OCI-LY7 (cell line): ENCODE results near the gene GM2A. TPM values are rescaled to one million over a fixed set of nuclear protein-coding genes. Genes with fewer than 3 reads are reported as not detected.

Source experiments
- BruUV-seq: library from RNA; stranded (reverse); fragments of 400-500 nt; replicated peaks from 2 replicates; lab custom pipeline; 2021; lab: Mats Ljungman, UMichigan
- CTCF ChIA-PET: fragments of 300-600 bp; sonication (Branson Sonifier 250); formaldehyde crosslinking; loops from one replicate; lab custom pipeline; 2022; ENCODE audit warnings: antibody characterized with exemption; ENCODE audit not compliant: unreplicated experiment; lab: Charles Lee
- POLR2A ChIA-PET: fragments of 300-600 bp; sonication (Branson Sonifier 250); formaldehyde crosslinking; loops from one replicate; lab custom pipeline; 2022; ENCODE audit warnings: antibody characterized with exemption; lab: Charles Lee
- DNase-seq: peaks from one replicate; pipeline ENCODE4 v3.0.0-alpha.2; 2015; ENCODE audit warnings: low spot score
- H2AFZ ChIP-seq: fragments of 200-600 bp; sonication (generic), shearing (Covaris generic); 2 replicates; pipeline ENCODE4 v1.6.1; 2014; ENCODE audit warnings: mild to moderate bottlenecking, antibody characterized with exemption, low read length, moderate library complexity
- H3K27ac ChIP-seq: fragments of 200-600 bp; sonication (generic); 2 replicates; pipeline ENCODE4 v1.5.1; 2014; ENCODE audit warnings: mixed run types, low read depth, mild to moderate bottlenecking, moderate library complexity, low read length, inconsistent platforms; ENCODE audit not compliant: poor library complexity, severe bottlenecking
- H3K36me3 ChIP-seq: fragments of 200-600 bp; sonication (generic); 2 replicates; pipeline ENCODE4 v1.6.1; 2014; ENCODE audit warnings: mild to moderate bottlenecking, antibody characterized with exemption, low read length, moderate library complexity, mixed read lengths; ENCODE audit not compliant: insufficient read depth
- H3K4me1 ChIP-seq: fragments of 200-600 bp; sonication (generic); 2 replicates; pipeline ENCODE4 v1.5.1; 2014; ENCODE audit warnings: mild to moderate bottlenecking, low read length; ENCODE audit not compliant: insufficient read depth, poor library complexity, severe bottlenecking
- H3K4me2 ChIP-seq: fragments of 200-600 bp; sonication (generic); 2 replicates; pipeline ENCODE4 v1.6.1; 2014; ENCODE audit warnings: mild to moderate bottlenecking, low read length
- H3K4me3 ChIP-seq: fragments of 200-600 bp; sonication (generic); 2 replicates; pipeline ENCODE4 v1.5.1; 2014; ENCODE audit warnings: mild to moderate bottlenecking, low read depth, low read length; ENCODE audit not compliant: poor library complexity, severe bottlenecking
- H3K79me2 ChIP-seq: fragments of 200-600 bp; sonication (generic); 2 replicates; pipeline ENCODE4 v1.6.1; 2016; ENCODE audit warnings: low read depth, mild to moderate bottlenecking, low read length, moderate library complexity, mixed read lengths; ENCODE audit not compliant: insufficient read depth
- H3K9me2 ChIP-seq: fragments of 200-600 bp; sonication (generic); 2 replicates; pipeline ENCODE4 v1.6.1; 2016; ENCODE audit warnings: mild to moderate bottlenecking, low read length, mixed read lengths; ENCODE audit not compliant: insufficient read depth
- H3K9me3 ChIP-seq: fragments of 200-600 bp; sonication (generic); 2 replicates; pipeline ENCODE4 v1.6.1; 2014; ENCODE audit warnings: mild to moderate bottlenecking, mixed run types, low read length, mixed read lengths
- H4K20me1 ChIP-seq: fragments of 200-600 bp; sonication (generic); 2 replicates; pipeline ENCODE4 v1.6.1; 2014; ENCODE audit warnings: mild to moderate bottlenecking, antibody characterized with exemption, low read length, moderate library complexity, mixed read lengths; ENCODE audit not compliant: insufficient read depth
- EZH2phosphoT487 ChIP-seq: fragments of 200-600 bp; sonication (generic); IDR thresholded peaks from 2 replicates; pipeline ENCODE4 v1.6.1; 2018; ENCODE audit warnings: low read depth, borderline replicate concordance, mild to moderate bottlenecking, mixed run types, antibody characterized with exemption, low read length, moderate library complexity, mixed read lengths
- intact Hi-C: fragments of 100-400 bp; cut with micrococcal nuclease; formaldehyde crosslinking; loops from one replicate; pipeline ENCODE4 v1.10.0; 2022; ENCODE audit not compliant: unreplicated experiment
- total RNA-seq, 2 experiments: library from RNA; depleted of rRNA in 1 of 2; stranded (reverse); fragments of >200 nt in 1 of 2; shearing (Covaris generic) in 1 of 2; gene quantifications; 2 replicates each; pipeline ENCODE4 v1.2.3, GENCODE V29; 2014 to 2022
- TF ChIP-seq, protein P1 (sequence below): fragments of 200-600 bp; sonication (generic); conservative IDR thresholded peaks from 2 replicates; pipeline ENCODE4 v1.5.1; 2014; ENCODE audit warnings: mild to moderate bottlenecking, antibody characterized with exemption, low read length, moderate library complexity, mixed read lengths

The GM2A gene
- total RNA-seq, 2 experiments from 2014 or later = 52.4 to 64.5 TPM

DNA sequence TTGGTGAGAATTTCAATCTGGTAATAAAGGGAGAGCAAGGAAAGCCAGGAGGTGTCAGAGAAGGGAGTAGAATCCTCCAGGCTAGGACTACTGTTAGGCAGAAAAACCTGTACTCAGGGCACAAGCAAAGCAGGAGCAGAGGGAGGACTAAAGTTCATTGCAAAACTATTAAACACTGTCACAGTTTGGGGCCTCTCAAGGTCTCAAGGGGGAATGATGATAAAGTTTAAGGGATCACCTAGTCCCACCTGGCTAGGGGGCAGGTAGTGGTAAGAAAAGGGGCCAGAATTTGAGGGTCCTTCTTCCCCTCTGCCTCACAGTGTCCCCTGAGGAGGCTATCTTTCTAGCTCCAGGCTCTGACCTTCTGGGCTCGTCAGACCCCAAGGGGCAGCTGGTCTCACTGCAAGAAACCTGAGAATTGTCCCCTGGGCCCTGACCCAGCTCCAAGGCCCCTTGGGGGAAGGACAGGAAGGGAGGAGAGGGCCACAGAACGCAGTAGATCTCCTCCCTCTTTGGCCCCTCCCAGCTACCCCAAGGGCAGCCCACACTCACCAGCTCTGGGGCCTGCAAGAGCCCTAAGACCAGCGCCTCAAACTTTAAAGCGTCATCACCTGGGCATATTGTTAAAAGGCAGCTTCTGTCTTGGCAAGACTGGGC is 30.1 kb upstream of the GM2A start:
- no peaks in the 10 kb centered on the region for H3K9me2 ChIP-seq
- peak; percentile 23 for DNase-seq
- H3K4me1 ChIP-seq = peaks cover 84% of the 10 kb centered on the region
- peaks cover 42% of the 10 kb centered on the region; the same call in 1 of the 2 replicates for H3K36me3 ChIP-seq
- no peaks in the 10 kb centered on the region for H3K9me3 ChIP-seq
- H2AFZ ChIP-seq = no peak overlapping the region
- H3K27ac ChIP-seq = peak overlapping the region; percentile 98
- no TSS peak for BruUV-seq
- peaks cover 5% of the 10 kb centered on the region; the same call in 1 of the 2 replicates for H4K20me1 ChIP-seq
- POLR2A ChIA-PET = interaction anchor here (0.5 to 15.6 kb wide), 8 partner anchors 10 to 35 kb away, joined by 3 to 272 read pairs (median 4); partner anchors contain the start of gene GM2A
- peak overlapping the region; percentile 79 for H3K4me2 ChIP-seq
- CTCF ChIA-PET = interaction anchor here (0.6 to 3.4 kb wide), 5 partner anchors 9 to 93 kb away, joined by 3 to 18 read pairs (median 3); no protein-coding TSS in a partner anchor
- H3K4me3 ChIP-seq = peak overlapping the region; percentile 84
- H3K79me2 ChIP-seq = peaks cover 61% of the 10 kb centered on the region
- TF ChIP-seq EZH2phosphoT487 = no peak
- TF ChIP-seq, protein P1, sequence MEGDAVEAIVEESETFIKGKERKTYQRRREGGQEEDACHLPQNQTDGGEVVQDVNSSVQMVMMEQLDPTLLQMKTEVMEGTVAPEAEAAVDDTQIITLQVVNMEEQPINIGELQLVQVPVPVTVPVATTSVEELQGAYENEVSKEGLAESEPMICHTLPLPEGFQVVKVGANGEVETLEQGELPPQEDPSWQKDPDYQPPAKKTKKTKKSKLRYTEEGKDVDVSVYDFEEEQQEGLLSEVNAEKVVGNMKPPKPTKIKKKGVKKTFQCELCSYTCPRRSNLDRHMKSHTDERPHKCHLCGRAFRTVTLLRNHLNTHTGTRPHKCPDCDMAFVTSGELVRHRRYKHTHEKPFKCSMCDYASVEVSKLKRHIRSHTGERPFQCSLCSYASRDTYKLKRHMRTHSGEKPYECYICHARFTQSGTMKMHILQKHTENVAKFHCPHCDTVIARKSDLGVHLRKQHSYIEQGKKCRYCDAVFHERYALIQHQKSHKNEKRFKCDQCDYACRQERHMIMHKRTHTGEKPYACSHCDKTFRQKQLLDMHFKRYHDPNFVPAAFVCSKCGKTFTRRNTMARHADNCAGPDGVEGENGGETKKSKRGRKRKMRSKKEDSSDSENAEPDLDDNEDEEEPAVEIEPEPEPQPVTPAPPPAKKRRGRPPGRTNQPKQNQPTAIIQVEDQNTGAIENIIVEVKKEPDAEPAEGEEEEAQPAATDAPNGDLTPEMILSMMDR = no peak
- intact Hi-C loops = no loop called here

DNA sequence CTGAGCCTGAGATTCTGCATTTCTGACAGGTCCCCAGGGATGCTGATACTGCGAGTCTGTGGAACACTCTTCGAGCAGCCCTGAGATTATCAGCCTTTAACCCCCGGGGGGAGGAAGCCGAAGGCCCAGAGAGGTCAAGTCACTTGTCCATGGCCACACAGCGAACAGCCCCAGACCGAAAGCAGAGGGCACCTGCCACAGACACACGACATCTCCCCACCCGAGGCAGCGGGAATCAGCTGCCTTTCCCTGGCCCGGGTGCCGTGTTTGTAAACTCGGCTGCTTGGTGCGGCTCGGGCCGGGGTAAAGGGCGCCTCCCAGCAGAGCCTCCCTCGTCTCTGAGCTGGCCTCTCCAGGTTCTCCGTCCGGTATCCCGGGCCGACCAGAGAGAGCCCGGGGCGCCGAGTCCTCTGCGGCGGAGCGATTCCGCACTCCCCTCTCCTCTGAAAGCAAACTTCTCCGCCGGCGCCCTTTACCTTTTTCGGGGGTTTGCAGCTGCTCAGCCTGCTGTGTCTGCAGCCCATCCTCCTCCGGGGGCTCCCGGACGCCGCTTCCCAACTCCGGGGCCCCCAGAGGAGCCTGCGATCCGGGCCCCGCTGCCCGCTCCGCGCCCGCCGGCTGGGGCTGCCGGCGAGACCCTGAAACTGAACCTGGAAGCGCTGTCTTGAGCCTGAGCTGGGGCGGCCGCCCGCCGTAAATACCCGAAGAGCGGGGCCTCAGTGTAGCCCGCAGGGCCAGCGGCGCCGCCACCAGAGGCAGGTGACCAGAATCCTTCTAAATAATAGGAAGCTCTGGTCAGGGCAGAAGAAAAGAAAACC is 29.3 kb upstream of the GM2A start, which contains the start of gene CCDC69:
TSS of gene CCDC69 (minus strand) at position 646 of the 818 bp plus-strand sequence. CDS start at position 524, 122 bp downstream.
- peaks cover 5% of the 10 kb centered on the region; the same call in 1 of the 2 replicates for H4K20me1 ChIP-seq
- peak within 1 kb of the TSS; percentile 79 for H3K4me2 ChIP-seq
- H3K4me3 ChIP-seq = peak within 1 kb of the TSS; percentile 84
- peak within 1 kb of the TSS; percentile 4; the same call in 1 of the 2 replicates for H2AFZ ChIP-seq
- H3K79me2 ChIP-seq = peaks cover 54% of the 10 kb centered on the region
- peaks cover 77% of the 10 kb centered on the region for H3K4me1 ChIP-seq
- peak within 1 kb of the TSS; percentile 98 for H3K27ac ChIP-seq
- POLR2A ChIA-PET = interaction anchor here (0.7 to 15.6 kb wide), 10 partner anchors 9 to 1616 kb away, joined by 3 to 272 read pairs (median 6); partner anchors contain the start of gene GM2A
- TF ChIP-seq, protein P1 = peak; percentile 40
- no peak for TF ChIP-seq EZH2phosphoT487
- intact Hi-C loops = loop anchor here (1.0 kb wide), 2 partner anchors 9 to 11 kb away; no protein-coding TSS in a partner anchor
- TSS peak; percentile 26 for BruUV-seq
- CTCF ChIA-PET = interaction anchor here (0.6 to 3.4 kb wide), 7 partner anchors 9 to 92 kb away, joined by 3 to 18 read pairs (median 3); no protein-coding TSS in a partner anchor
- no peaks in the 10 kb centered on the region for H3K9me2 ChIP-seq
- H3K9me3 ChIP-seq = no peaks in the 10 kb centered on the region
- DNase-seq = peak; percentile 79
- H3K36me3 ChIP-seq = peaks cover 35% of the 10 kb centered on the region; the same call in 1 of the 2 replicates
